ENCODE measurements around the gene TBL1X. TPM values are rescaled to one million over a fixed set of nuclear protein-coding genes. Genes with fewer than 3 reads are reported as not detected.

TBL1X gene
- total RNA-seq, 6 donors from 2014 or later = 6.3 to 21.4 (median 12.8) TPM

DNA sequence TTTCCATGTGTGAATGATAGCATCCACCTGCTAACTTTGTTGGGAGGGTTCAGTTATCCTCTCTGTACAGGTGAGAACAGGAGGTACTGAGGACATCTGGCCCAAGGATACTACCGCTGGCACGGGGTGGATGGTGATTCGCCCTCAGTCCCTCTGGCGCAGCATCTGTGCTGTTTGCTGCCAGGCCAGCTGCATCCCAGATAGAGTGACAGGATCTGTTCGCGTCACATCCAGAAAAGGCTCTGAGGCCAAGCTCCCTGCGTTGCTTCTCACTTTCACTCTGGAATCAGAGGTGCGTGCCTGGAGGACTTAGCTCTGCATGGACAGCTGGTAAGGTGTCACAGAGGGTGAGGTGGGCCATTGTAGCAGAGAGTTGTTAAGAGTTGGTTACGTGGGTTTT lies 95.4 kb downstream of the TBL1X start:
- no peaks in the 10 kb centered on the region for H3K36me3 ChIP-seq
- TF ChIP-seq EP300 (IDR thresholded peaks at IDR 0.05) (no peak), POLR2AphosphoS5 (IDR thresholded peaks at IDR 0.05) (no peak), POLR2A (IDR thresholded peaks at IDR 0.05) (no peak)
- TF ChIP-seq, protein P1, sequence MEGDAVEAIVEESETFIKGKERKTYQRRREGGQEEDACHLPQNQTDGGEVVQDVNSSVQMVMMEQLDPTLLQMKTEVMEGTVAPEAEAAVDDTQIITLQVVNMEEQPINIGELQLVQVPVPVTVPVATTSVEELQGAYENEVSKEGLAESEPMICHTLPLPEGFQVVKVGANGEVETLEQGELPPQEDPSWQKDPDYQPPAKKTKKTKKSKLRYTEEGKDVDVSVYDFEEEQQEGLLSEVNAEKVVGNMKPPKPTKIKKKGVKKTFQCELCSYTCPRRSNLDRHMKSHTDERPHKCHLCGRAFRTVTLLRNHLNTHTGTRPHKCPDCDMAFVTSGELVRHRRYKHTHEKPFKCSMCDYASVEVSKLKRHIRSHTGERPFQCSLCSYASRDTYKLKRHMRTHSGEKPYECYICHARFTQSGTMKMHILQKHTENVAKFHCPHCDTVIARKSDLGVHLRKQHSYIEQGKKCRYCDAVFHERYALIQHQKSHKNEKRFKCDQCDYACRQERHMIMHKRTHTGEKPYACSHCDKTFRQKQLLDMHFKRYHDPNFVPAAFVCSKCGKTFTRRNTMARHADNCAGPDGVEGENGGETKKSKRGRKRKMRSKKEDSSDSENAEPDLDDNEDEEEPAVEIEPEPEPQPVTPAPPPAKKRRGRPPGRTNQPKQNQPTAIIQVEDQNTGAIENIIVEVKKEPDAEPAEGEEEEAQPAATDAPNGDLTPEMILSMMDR (IDR thresholded peaks at IDR 0.05) = no peak
- H3K27me3 ChIP-seq = no peaks in the 10 kb centered on the region
- no peaks in the 10 kb centered on the region for H3K9me3 ChIP-seq
- H3K27ac ChIP-seq = no peak overlapping the region
- no peak for ATAC-seq (ENCODE audit: low FRiP score in 2 of 2)
- H3K4me1 ChIP-seq = no peaks in the 10 kb centered on the region
- H3K4me3 ChIP-seq = no peak overlapping the region
- DNase-seq = no peak
- 89 to 100% methylated on average over 5 to 9 of the region's 9 CpGs for WGBS, 2 donors

DNA sequence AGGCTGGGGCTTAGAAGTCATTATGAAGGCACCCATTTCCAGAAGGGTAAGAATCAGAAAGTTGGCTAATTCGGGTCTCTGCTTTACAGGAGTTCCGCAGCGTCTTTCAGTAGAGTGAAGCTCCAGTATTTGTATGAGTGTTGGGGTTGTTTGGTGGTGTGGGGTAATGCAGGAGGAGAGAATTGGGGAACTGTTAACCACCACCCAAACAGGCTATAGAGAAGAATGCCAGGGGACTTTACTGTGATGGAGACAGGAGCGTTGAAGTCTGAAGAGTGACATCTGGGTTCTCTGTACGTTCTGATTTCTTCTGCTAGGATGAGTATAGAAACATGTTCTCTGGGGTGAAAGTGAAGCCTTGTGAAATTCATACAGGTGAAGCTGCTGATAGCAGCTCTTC lies 96.3 kb downstream of the TBL1X start:
- H3K9me3 ChIP-seq = no peaks in the 10 kb centered on the region
- TF ChIP-seq POLR2AphosphoS5 (IDR thresholded peaks at IDR 0.05) (no peak), EP300 (IDR thresholded peaks at IDR 0.05) (no peak), POLR2A (IDR thresholded peaks at IDR 0.05) (no peak)
- TF ChIP-seq, protein P1 (IDR thresholded peaks at IDR 0.05) = no peak
- H3K27ac ChIP-seq = no peak overlapping the region
- H3K36me3 ChIP-seq = no peaks in the 10 kb centered on the region
- peaks cover 0 to 7% (median 0%) of the 10 kb centered on the region in 4 donors for H3K4me1 ChIP-seq
- no peak overlapping the region for H3K4me3 ChIP-seq
- ATAC-seq (ENCODE audit: low FRiP score in 2 of 2) (no peak), DNase-seq (no peak)
- WGBS, 2 donors = 88 to 92% methylated on average over 5 of the region's 5 CpGs
- no peaks in the 10 kb centered on the region for H3K27me3 ChIP-seq

DNA sequence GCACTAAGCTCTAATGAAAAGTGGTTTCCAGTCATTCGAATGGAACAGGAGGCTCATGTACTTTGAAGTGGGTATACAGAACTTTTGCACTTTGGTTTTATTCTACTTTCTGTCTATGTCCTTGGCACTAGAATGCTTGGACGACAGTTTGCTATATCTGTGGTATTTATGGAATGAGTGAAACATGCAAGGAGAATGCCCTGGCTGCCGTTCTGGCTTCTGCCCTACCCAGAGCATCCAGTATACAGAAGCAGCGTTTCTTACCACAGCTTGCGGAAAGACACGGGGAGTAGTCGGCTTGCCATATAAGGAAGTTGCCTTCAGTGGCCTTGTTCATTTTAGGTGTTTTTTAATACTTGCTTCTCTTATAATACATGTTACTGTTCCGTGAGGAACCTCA lies 98.0 kb downstream of the TBL1X start:
- TF ChIP-seq EP300 (IDR thresholded peaks at IDR 0.05) = no peak
- TF ChIP-seq, protein P1 (IDR thresholded peaks at IDR 0.05) = no peak
- TF ChIP-seq POLR2AphosphoS5 (IDR thresholded peaks at IDR 0.05) = no peak
- TF ChIP-seq POLR2A (IDR thresholded peaks at IDR 0.05) = no peak
- Histone ChIP-seq H3K36me3 (no peaks in the 10 kb centered on the region), H3K27me3 (no peaks in the 10 kb centered on the region), H3K4me1 (peaks cover 0 to 17% (median 4%) of the 10 kb centered on the region in 4 donors), H3K4me3 (no peak overlapping the region), H3K27ac (no peak overlapping the region), H3K9me3 (no peaks in the 10 kb centered on the region)
- ATAC-seq (ENCODE audit: low FRiP score in 2 of 2) (no peak), DNase-seq (no peak)
- WGBS, 2 donors = 69 to 70% methylated on average over 8 of the region's 8 CpGs

DNA sequence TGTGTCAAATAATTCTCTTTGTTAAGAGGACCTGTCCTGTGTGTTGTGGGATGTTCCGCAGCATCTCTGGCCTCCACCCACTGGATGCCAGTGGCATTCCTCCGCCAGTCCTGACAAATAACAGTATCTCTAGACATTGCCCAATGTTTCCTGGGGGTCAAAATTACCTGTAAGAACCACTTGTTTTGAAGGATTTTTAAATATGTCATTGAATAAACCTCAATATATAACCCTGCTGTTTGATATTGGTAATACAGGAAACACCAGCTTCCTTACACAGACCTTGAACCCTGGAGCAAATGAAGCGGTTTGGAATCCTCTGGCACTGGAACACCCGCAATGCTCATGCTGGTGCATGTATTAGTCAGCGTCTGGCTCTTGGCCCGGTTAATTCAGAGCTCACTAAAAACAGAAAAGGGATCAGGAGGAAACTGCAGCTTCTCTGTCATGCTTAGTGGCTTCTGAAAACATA lies 101.3 kb downstream of the TBL1X start:
- WGBS, 2 donors = 29 to 55% methylated on average over 3 to 6 of the region's 6 CpGs

More for the DNA sequence above, 101.3 kb downstream of the TBL1X start:
- peak in 1 of 2 donors; percentile 41 for DNase-seq
- peak in 1 of 2 donors; percentile 51 for ATAC-seq (ENCODE audit: low FRiP score in 2 of 2)
- Histone ChIP-seq H3K27me3 (no peaks in the 10 kb centered on the region), H3K4me1 (peaks cover 0 to 17% (median 4%) of the 10 kb centered on the region in 4 donors), H3K36me3 (no peaks in the 10 kb centered on the region), H3K27ac (no peak overlapping the region), H3K9me3 (no peaks in the 10 kb centered on the region), H3K4me3 (no peak overlapping the region)
- TF ChIP-seq, protein P1 (IDR thresholded peaks at IDR 0.05) = no peak
- TF ChIP-seq POLR2A (IDR thresholded peaks at IDR 0.05) = no peak
- no peak for TF ChIP-seq POLR2AphosphoS5 (IDR thresholded peaks at IDR 0.05)
- no peak for TF ChIP-seq EP300 (IDR thresholded peaks at IDR 0.05)
